ENCODE data around the gene CISH.

DNA sequence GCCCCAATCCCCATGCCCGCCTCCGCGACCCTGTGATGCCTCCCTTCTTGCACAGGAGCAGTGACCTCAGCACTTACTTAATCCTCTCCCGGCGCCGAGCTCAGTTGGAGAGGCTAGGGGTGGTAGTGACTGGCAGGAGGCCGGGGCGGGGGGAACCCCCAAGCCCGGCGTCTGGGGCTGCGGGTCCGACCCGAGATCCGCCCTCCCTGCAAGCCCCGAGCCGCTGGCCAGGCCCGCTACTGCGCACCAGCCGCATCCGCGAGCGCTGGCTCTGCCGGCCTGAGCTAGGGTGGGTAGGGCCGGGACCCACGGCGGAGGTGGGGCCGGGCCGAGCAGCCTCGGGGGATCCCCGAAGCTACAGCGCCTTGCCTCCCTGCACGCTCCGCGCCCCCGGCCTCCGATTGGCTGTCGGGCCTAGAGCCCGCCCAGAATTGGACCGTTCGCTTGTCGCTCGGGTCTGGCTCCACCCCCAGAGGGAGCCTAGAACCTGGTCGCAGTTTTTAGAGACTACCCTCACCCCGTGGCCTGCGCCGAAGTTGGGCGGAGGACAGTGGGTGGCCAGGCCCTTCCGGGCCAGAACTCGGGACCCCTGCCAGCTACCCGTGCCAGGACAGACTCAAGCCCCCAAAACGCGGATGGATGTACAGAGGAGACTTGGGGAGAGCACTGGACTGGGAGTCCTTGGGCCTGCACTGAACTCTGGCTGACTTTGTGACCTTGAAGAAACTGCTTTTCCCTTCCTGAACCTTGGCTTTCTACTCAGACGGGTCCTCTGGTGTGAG lies 44.0 kb downstream of the CISH start, which contains the start of gene C3orf18:
- TF ChIP-seq, protein P1, sequence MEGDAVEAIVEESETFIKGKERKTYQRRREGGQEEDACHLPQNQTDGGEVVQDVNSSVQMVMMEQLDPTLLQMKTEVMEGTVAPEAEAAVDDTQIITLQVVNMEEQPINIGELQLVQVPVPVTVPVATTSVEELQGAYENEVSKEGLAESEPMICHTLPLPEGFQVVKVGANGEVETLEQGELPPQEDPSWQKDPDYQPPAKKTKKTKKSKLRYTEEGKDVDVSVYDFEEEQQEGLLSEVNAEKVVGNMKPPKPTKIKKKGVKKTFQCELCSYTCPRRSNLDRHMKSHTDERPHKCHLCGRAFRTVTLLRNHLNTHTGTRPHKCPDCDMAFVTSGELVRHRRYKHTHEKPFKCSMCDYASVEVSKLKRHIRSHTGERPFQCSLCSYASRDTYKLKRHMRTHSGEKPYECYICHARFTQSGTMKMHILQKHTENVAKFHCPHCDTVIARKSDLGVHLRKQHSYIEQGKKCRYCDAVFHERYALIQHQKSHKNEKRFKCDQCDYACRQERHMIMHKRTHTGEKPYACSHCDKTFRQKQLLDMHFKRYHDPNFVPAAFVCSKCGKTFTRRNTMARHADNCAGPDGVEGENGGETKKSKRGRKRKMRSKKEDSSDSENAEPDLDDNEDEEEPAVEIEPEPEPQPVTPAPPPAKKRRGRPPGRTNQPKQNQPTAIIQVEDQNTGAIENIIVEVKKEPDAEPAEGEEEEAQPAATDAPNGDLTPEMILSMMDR (IDR thresholded peaks at IDR 0.05), result no peak
- TF ChIP-seq POLR2A (IDR thresholded peaks at IDR 0.05) (peak in 1 of 2 donors; percentile 46), EP300 (IDR thresholded peaks at IDR 0.05) (peak; percentile 18 to 54)
